Smooth muscle cell (in vitro differentiated cells): Measurements from ENCODE around the gene PRKAB1. TPM values are rescaled to one million over a fixed set of nuclear protein-coding genes. Genes with fewer than 3 reads are reported as not detected.

Experiments
- DNase-seq: peaks from one replicate; lab custom pipeline; 2025; ENCODE audit not compliant: unreplicated experiment; lab: John Stamatoyannopoulos, UW
- H2AFZ ChIP-seq: fragments of 200-600 bp; sonication (generic); 2 replicates; pipeline ENCODE4 v1.6.0; 2016; ENCODE audit warnings: antibody characterized with exemption, low read depth, mild to moderate bottlenecking
- H3F3A ChIP-seq: fragments of 200-600 bp; sonication (generic); 2 replicates; pipeline ENCODE4 v1.6.0; 2017; ENCODE audit warnings: antibody characterized with exemption, low read depth
- H3K27ac ChIP-seq: fragments of 200-600 bp; sonication (generic); 2 replicates; pipeline ENCODE4 v1.5.1; 2016; ENCODE audit warnings: low read depth, mild to moderate bottlenecking
- H3K27me3 ChIP-seq: fragments of 200-600 bp; sonication (generic); 2 replicates; pipeline ENCODE4 v1.6.1; 2016; ENCODE audit warnings: low read depth, mild to moderate bottlenecking
- H3K36me3 ChIP-seq: fragments of 200-600 bp; sonication (generic); 2 replicates; pipeline ENCODE4 v1.5.1; 2016; ENCODE audit warnings: low read depth
- H3K4me1 ChIP-seq: fragments of 200-600 bp; sonication (generic); 2 replicates; pipeline ENCODE4 v1.5.1; 2016; ENCODE audit warnings: low read depth
- H3K4me2 ChIP-seq: fragments of 200-600 bp; sonication (generic); 2 replicates; pipeline ENCODE4 v1.6.0; 2016; ENCODE audit warnings: mild to moderate bottlenecking
- H3K4me3 ChIP-seq: fragments of 200-600 bp; sonication (generic); 2 replicates; pipeline ENCODE4 v1.5.1; 2016; ENCODE audit warnings: mild to moderate bottlenecking
- H3K79me2 ChIP-seq: fragments of 200-600 bp; sonication (generic); 2 replicates; pipeline ENCODE4 v1.6.0; 2016; ENCODE audit warnings: low read depth, mild to moderate bottlenecking
- H3K9ac ChIP-seq: fragments of 200-600 bp; sonication (generic); 2 replicates; pipeline ENCODE4 v1.6.0; 2016; ENCODE audit warnings: low read depth
- H3K9me3 ChIP-seq: fragments of 200-600 bp; sonication (generic); replicated peaks from 2 replicates; pipeline ENCODE4 v1.5.1; 2016; ENCODE audit warnings: low read depth
- H4K20me1 ChIP-seq: fragments of 200-600 bp; sonication (generic); 2 replicates; pipeline ENCODE4 v1.6.0; 2016; ENCODE audit warnings: low read depth
- WGBS: methylation state at CpG from one replicate; pipeline ENCODE4 v1.1.7; 2016; ENCODE audit warnings: low lambda C conversion rate; 5-methylcytosine and 5-hydroxymethylcytosine counted together
- polyA plus RNA-seq: library from polyadenylated mRNA; unstranded; fragments of >200 nt; fragmentation: Nextera tagmentation; extraction: Ambion mirVana; gene quantifications from 2 replicates; pipeline ENCODE4 v1.2.1, GENCODE V29; 2016
- total RNA-seq: library from RNA; depleted of rRNA; stranded (reverse); fragments of >200 nt; gene quantifications from 2 replicates; pipeline ENCODE4 v1.2.3, GENCODE V29; 2014
- TF ChIP-seq, protein P1 (sequence below): fragments of 200-600 bp; sonication (generic); IDR thresholded peaks from 2 replicates; pipeline ENCODE4 v1.5.1; 2017; ENCODE audit warnings: borderline replicate concordance, mild to moderate bottlenecking, antibody characterized with exemption; ENCODE audit not compliant: insufficient read depth, poor library complexity, severe bottlenecking

The PRKAB1 gene
- total and polyA plus RNA-seq, 2 experiments from 2014 or later: 24.7 to 26.0 TPM

DNA sequence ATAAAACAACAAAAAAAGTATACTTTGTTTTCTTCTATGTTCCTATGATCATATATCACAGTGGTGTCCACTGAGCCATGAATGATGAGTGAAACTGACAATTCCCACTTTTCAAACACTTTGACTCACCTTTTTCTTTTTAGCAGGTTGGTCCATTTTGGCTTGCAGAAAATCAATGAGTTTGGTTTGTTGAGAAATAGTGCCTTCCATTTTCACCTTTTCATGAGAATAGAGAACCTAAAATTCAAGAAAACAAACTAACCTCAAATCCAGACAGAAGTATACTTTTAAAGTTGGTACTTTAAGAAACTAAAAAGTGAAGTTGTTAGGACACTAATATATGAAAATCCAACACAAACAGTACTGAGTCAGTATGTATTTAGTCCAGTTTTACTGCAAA lies 52.4 kb downstream of the PRKAB1 start:
- H2AFZ ChIP-seq: no peak overlapping the region
- no peaks in the 10 kb centered on the region for H3K4me1 ChIP-seq
- no peak for DNase-seq
- H3K27ac ChIP-seq: no peak overlapping the region
- TF ChIP-seq, protein P1, sequence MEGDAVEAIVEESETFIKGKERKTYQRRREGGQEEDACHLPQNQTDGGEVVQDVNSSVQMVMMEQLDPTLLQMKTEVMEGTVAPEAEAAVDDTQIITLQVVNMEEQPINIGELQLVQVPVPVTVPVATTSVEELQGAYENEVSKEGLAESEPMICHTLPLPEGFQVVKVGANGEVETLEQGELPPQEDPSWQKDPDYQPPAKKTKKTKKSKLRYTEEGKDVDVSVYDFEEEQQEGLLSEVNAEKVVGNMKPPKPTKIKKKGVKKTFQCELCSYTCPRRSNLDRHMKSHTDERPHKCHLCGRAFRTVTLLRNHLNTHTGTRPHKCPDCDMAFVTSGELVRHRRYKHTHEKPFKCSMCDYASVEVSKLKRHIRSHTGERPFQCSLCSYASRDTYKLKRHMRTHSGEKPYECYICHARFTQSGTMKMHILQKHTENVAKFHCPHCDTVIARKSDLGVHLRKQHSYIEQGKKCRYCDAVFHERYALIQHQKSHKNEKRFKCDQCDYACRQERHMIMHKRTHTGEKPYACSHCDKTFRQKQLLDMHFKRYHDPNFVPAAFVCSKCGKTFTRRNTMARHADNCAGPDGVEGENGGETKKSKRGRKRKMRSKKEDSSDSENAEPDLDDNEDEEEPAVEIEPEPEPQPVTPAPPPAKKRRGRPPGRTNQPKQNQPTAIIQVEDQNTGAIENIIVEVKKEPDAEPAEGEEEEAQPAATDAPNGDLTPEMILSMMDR: no peak
- H4K20me1 ChIP-seq: no peaks in the 10 kb centered on the region
- no peak overlapping the region for H3K9ac ChIP-seq
- no peaks in the 10 kb centered on the region for H3K9me3 ChIP-seq
- H3K4me2 ChIP-seq: no peak overlapping the region
- no peaks in the 10 kb centered on the region for H3K36me3 ChIP-seq
- no peaks in the 10 kb centered on the region for H3K27me3 ChIP-seq
- H3F3A ChIP-seq: no peaks in the 10 kb centered on the region
- no peak overlapping the region for H3K4me3 ChIP-seq
- no peaks in the 10 kb centered on the region for H3K79me2 ChIP-seq

DNA sequence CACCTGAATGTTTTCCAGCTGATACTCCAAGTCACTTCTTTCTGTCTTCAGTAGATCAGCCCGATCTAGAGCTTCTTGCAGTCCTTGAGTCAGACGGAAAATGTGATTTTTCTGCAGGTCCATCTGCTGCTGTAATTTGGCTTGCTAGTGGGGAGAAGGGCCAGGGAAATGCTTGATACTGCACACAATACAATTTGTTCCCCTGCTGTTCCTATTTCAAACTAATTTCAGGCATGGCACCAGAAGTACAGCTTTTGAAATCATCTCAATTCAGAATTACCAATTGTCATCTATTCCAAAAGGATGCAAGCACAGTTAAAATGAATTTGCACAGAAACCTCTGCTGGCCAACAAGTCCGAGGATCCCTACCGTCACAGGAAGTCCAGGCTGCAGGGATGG lies 53.4 kb downstream of the PRKAB1 start:
- Histone ChIP-seq H3K9ac (no peak overlapping the region), H3K27me3 (no peaks in the 10 kb centered on the region), H2AFZ (no peak overlapping the region), H3K36me3 (no peaks in the 10 kb centered on the region), H3K4me3 (no peak overlapping the region), H3K4me1 (no peaks in the 10 kb centered on the region), H3K4me2 (no peak overlapping the region), H3K27ac (no peak overlapping the region), H4K20me1 (no peaks in the 10 kb centered on the region), H3K9me3 (no peaks in the 10 kb centered on the region), H3K79me2 (no peaks in the 10 kb centered on the region), H3F3A (no peaks in the 10 kb centered on the region)
- TF ChIP-seq, protein P1: no peak
- no peak for DNase-seq
- 97% methylated on average over 4 of the region's 4 CpGs for WGBS

DNA sequence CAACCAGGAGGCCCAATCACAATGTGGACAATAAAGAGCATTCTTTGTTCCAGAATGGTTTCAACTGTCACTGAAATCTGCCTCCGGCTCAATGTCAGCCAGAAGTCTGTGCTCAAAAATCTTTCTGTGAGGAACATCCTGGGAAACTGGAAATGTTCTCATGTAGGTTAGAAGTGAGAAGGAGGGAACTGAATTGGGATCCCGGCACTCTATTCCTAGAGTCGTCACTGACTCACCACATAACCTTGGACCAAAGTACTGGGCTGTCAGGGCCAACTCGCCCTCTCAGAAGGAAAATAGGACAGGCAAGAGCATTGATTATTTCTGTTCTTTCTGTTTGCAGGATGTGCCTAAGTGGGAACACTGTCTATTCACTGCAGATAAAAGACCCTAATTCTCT lies 57.6 kb downstream of the PRKAB1 start:
- 89% methylated on average over 4 of the region's 4 CpGs for WGBS
- H3K4me2 ChIP-seq: no peak overlapping the region
- H2AFZ ChIP-seq: no peak overlapping the region
- no peak overlapping the region for H3K4me3 ChIP-seq
- no peaks in the 10 kb centered on the region for H4K20me1 ChIP-seq
- H3K36me3 ChIP-seq: no peaks in the 10 kb centered on the region
- H3K79me2 ChIP-seq: no peaks in the 10 kb centered on the region
- no peaks in the 10 kb centered on the region for H3K4me1 ChIP-seq
- TF ChIP-seq, protein P1: no peak
- no peak overlapping the region for H3K27ac ChIP-seq
- H3K27me3 ChIP-seq: no peaks in the 10 kb centered on the region
- no peak overlapping the region for H3K9ac ChIP-seq
- no peaks in the 10 kb centered on the region for H3F3A ChIP-seq
- H3K9me3 ChIP-seq: no peaks in the 10 kb centered on the region
- DNase-seq: no peak

DNA sequence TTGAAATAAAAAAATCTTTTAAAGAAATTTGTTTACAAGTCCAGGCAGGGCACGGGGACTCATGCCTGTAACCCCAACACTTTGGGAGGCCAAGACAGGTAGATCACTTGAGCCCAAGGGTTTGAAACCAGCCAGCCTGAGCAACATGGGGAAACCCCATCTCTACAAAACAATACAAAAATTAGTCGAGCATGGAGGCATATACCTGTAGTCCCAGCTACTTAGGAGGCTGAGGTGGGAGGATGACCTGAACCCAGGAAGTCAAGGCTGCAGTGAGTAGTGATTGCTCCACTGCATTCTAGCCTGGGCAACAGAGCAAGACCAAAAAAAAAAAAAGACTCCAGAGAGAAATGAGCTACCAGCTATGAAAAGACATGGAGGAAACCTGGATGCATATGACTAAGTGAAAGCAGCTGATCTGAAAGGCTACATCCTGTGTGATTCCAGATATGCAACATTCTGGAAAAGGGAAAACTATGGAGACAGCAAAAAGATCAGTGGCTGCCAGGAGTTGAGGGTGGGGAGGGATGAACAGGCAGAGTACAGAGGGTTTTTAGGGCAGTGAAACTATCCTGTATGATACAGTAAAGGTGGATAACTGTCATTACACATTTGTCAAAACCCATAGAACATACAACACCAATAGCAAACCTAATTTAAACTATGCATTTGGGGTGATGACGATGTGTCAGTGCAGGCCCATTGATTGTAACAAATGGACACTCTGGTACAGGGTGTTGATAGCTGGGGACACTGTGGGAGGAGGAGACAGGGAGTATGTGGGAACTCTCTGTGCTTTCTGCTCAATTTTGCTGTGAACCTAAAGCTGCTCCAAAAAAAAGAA lies 59.9 kb downstream of the PRKAB1 start:
- no peaks in the 10 kb centered on the region for H3K27me3 ChIP-seq
- H2AFZ ChIP-seq: no peak overlapping the region
- TF ChIP-seq, protein P1: no peak
- no peaks in the 10 kb centered on the region for H3K79me2 ChIP-seq
- H3K4me1 ChIP-seq: no peaks in the 10 kb centered on the region
- WGBS: 93% methylated on average over 3 of the region's 3 CpGs
- no peak overlapping the region for H3K9ac ChIP-seq
- no peaks in the 10 kb centered on the region for H4K20me1 ChIP-seq
- no peaks in the 10 kb centered on the region for H3K9me3 ChIP-seq
- H3K27ac ChIP-seq: no peak overlapping the region
- no peaks in the 10 kb centered on the region for H3F3A ChIP-seq
- no peak for DNase-seq
- H3K4me2 ChIP-seq: no peak overlapping the region
- no peaks in the 10 kb centered on the region for H3K36me3 ChIP-seq
- no peak overlapping the region for H3K4me3 ChIP-seq
